Smooth muscle cell (in vitro differentiated cells): Measurements from ENCODE around the gene NCR2. TPM values are rescaled to one million over a fixed set of nuclear protein-coding genes. Genes with fewer than 3 reads are reported as not detected.

Experiments used
- DNase-seq: peaks from one replicate; lab custom pipeline; 2025; ENCODE audit not compliant: unreplicated experiment; lab: John Stamatoyannopoulos, UW
- H2AFZ ChIP-seq: fragments of 200-600 bp; sonication (generic); 2 replicates; pipeline ENCODE4 v1.6.0; 2016; ENCODE audit warnings: antibody characterized with exemption, low read depth, mild to moderate bottlenecking
- H3F3A ChIP-seq: fragments of 200-600 bp; sonication (generic); 2 replicates; pipeline ENCODE4 v1.6.0; 2017; ENCODE audit warnings: antibody characterized with exemption, low read depth
- H3K27ac ChIP-seq: fragments of 200-600 bp; sonication (generic); 2 replicates; pipeline ENCODE4 v1.5.1; 2016; ENCODE audit warnings: low read depth, mild to moderate bottlenecking
- H3K27me3 ChIP-seq: fragments of 200-600 bp; sonication (generic); 2 replicates; pipeline ENCODE4 v1.6.1; 2016; ENCODE audit warnings: low read depth, mild to moderate bottlenecking
- H3K36me3 ChIP-seq: fragments of 200-600 bp; sonication (generic); 2 replicates; pipeline ENCODE4 v1.5.1; 2016; ENCODE audit warnings: low read depth
- H3K4me1 ChIP-seq: fragments of 200-600 bp; sonication (generic); 2 replicates; pipeline ENCODE4 v1.5.1; 2016; ENCODE audit warnings: low read depth
- H3K4me2 ChIP-seq: fragments of 200-600 bp; sonication (generic); 2 replicates; pipeline ENCODE4 v1.6.0; 2016; ENCODE audit warnings: mild to moderate bottlenecking
- H3K4me3 ChIP-seq: fragments of 200-600 bp; sonication (generic); 2 replicates; pipeline ENCODE4 v1.5.1; 2016; ENCODE audit warnings: mild to moderate bottlenecking
- H3K79me2 ChIP-seq: fragments of 200-600 bp; sonication (generic); 2 replicates; pipeline ENCODE4 v1.6.0; 2016; ENCODE audit warnings: low read depth, mild to moderate bottlenecking
- H3K9ac ChIP-seq: fragments of 200-600 bp; sonication (generic); 2 replicates; pipeline ENCODE4 v1.6.0; 2016; ENCODE audit warnings: low read depth
- H3K9me3 ChIP-seq: fragments of 200-600 bp; sonication (generic); replicated peaks from 2 replicates; pipeline ENCODE4 v1.5.1; 2016; ENCODE audit warnings: low read depth
- H4K20me1 ChIP-seq: fragments of 200-600 bp; sonication (generic); 2 replicates; pipeline ENCODE4 v1.6.0; 2016; ENCODE audit warnings: low read depth
- CTCF ChIP-seq: fragments of 200-600 bp; sonication (generic); IDR thresholded peaks from 2 replicates; pipeline ENCODE4 v1.5.1; 2017; ENCODE audit warnings: borderline replicate concordance, mild to moderate bottlenecking, antibody characterized with exemption; ENCODE audit not compliant: insufficient read depth, poor library complexity, severe bottlenecking
- WGBS: methylation state at CpG from one replicate; pipeline ENCODE4 v1.1.7; 2016; ENCODE audit warnings: low lambda C conversion rate; 5-methylcytosine and 5-hydroxymethylcytosine counted together
- polyA plus RNA-seq: library from polyadenylated mRNA; unstranded; fragments of >200 nt; fragmentation: Nextera tagmentation; extraction: Ambion mirVana; gene quantifications from 2 replicates; pipeline ENCODE4 v1.2.1, GENCODE V29; 2016
- total RNA-seq: library from RNA; depleted of rRNA; stranded (reverse); fragments of >200 nt; gene quantifications from 2 replicates; pipeline ENCODE4 v1.2.3, GENCODE V29; 2014

The NCR2 gene
- total and polyA plus RNA-seq, 2 experiments from 2014 or later, result not detected

DNA sequence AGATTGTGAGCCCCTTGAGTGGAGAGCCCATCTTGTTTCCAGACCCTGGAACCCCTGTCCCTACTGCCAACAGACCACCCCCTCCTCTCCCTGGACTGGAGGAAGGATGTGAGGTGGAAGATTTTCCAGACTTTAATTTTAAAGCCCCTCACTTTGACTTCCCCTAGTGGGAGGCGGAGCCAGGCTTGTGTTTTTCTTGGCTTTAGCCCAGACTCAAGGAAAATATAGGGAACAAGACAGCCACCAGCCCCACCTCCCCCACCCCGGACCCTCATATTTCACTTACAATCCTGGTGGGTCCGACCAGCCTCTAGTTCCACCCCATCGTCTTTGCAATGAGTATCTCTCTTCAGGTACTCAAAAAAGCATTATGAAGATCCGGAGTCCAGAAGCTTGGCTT lies 40.8 kb downstream of the NCR2 start:
- Histone ChIP-seq H3K27me3 (peaks cover 100% of the 10 kb centered on the region), H4K20me1 (no peaks in the 10 kb centered on the region)
- 61% methylated on average over 5 of the region's 5 CpGs for WGBS

GRCh38 chr6:41377071-41377470 lies 41.7 kb downstream of the NCR2 start:
- no peak for TF ChIP-seq CTCF
- H3K4me2 ChIP-seq, result no peak overlapping the region
- no peak overlapping the region for H3K27ac ChIP-seq
- DNase-seq, result no peak
- no peaks in the 10 kb centered on the region for H4K20me1 ChIP-seq
- H3K4me3 ChIP-seq, result no peak overlapping the region
- H3K4me1 ChIP-seq, result peaks cover 29% of the 10 kb centered on the region
- H3K79me2 ChIP-seq, result no peaks in the 10 kb centered on the region
- H3K9ac ChIP-seq, result no peak overlapping the region
- H3F3A ChIP-seq, result no peaks in the 10 kb centered on the region
- H3K9me3 ChIP-seq, result no peaks in the 10 kb centered on the region
- H3K27me3 ChIP-seq, result peaks cover 100% of the 10 kb centered on the region
- no peaks in the 10 kb centered on the region for H3K36me3 ChIP-seq
- 77% methylated on average over 4 of the region's 4 CpGs for WGBS
- H2AFZ ChIP-seq, result no peak overlapping the region

More for the DNA sequence above, 40.8 kb downstream of the NCR2 start:
- Histone ChIP-seq H3K4me2 (no peak overlapping the region), H3F3A (peaks cover 8% of the 10 kb centered on the region), H3K36me3 (no peaks in the 10 kb centered on the region), H3K27ac (no peak overlapping the region), H3K79me2 (no peaks in the 10 kb centered on the region), H2AFZ (no peak overlapping the region), H3K4me1 (peaks cover 29% of the 10 kb centered on the region), H3K4me3 (no peak overlapping the region), H3K9ac (no peak overlapping the region), H3K9me3 (no peaks in the 10 kb centered on the region)
- no peak for DNase-seq
- no peak for TF ChIP-seq CTCF

GRCh38 chr6:41379306-41379705 lies 43.9 kb downstream of the NCR2 start:
- TF ChIP-seq CTCF, result no peak
- Histone ChIP-seq H2AFZ (no peak overlapping the region), H3F3A (no peaks in the 10 kb centered on the region), H3K4me2 (no peak overlapping the region), H3K4me1 (peaks cover 12% of the 10 kb centered on the region), H3K9ac (no peak overlapping the region), H4K20me1 (no peaks in the 10 kb centered on the region), H3K36me3 (no peaks in the 10 kb centered on the region), H3K27ac (no peak overlapping the region), H3K27me3 (peaks cover 96% of the 10 kb centered on the region), H3K4me3 (no peak overlapping the region), H3K9me3 (no peaks in the 10 kb centered on the region), H3K79me2 (no peaks in the 10 kb centered on the region)
- no peak for DNase-seq

GRCh38 chr6:41386594-41386993 lies 51.2 kb downstream of the NCR2 start:
- H4K20me1 ChIP-seq, result no peaks in the 10 kb centered on the region
- H3K27me3 ChIP-seq, result peaks cover 85% of the 10 kb centered on the region
- H3K27ac ChIP-seq, result no peak overlapping the region
- no peak overlapping the region for H3K4me2 ChIP-seq
- no peak for DNase-seq
- H3K36me3 ChIP-seq, result no peaks in the 10 kb centered on the region
- TF ChIP-seq CTCF, result no peak
- no peaks in the 10 kb centered on the region for H3K9me3 ChIP-seq
- no peaks in the 10 kb centered on the region for H3K4me1 ChIP-seq
- no peaks in the 10 kb centered on the region for H3K79me2 ChIP-seq
- no peak overlapping the region for H3K4me3 ChIP-seq
- no peak overlapping the region for H3K9ac ChIP-seq
- WGBS, result 79% methylated on average over 2 of the region's 2 CpGs
- no peak overlapping the region for H2AFZ ChIP-seq
- H3F3A ChIP-seq, result no peaks in the 10 kb centered on the region
